HepG2 (cell line): ENCODE results near the gene OR8B3.
"Not testable (repeated sequence)": the region's sequence is repeated elsewhere in the genome, so short reads cannot be mapped to it uniquely, and the experiment has no call there.

Experiments
- CBX1 ChIP-seq: IDR thresholded peaks from one replicate; pipeline ENCODE4 v1.6.1; 2016; ENCODE audit warnings: antibody characterized with exemption, low read depth
- CC2D1A ChIP-seq: sonication (generic); formaldehyde crosslinking; IDR thresholded peaks from 2 replicates; pipeline ENCODE4 v1.8.1; 2023; ENCODE audit warnings: mild to moderate bottlenecking, missing genetic modification reagents
- CREM ChIP-seq, 2 experiments: sonication (generic) in 1 of 2; formaldehyde crosslinking in 1 of 2; IDR thresholded peaks; 2 replicates each; pipeline versions ENCODE4 v1.4.0 to v1.6.1; 2016 to 2020; ENCODE audit warnings: antibody characterized with exemption in 1 of 2, mild to moderate bottlenecking in 1 of 2, missing genetic modification reagents in 1 of 2
- EZH2 ChIP-seq: conservative IDR thresholded peaks from 2 replicates; pipeline ENCODE4 v1.6.1; 2012; ENCODE audit warnings: mild to moderate bottlenecking, low read depth, low read length, moderate library complexity
- HDAC2 ChIP-seq: sonication (generic); formaldehyde crosslinking; IDR thresholded peaks from 2 replicates; pipeline ENCODE4 v1.4.0; 2020; ENCODE audit warnings: missing genetic modification reagents
- KLF13 ChIP-seq: sonication (generic); formaldehyde crosslinking; IDR thresholded peaks from 2 replicates; pipeline ENCODE4 v1.4.0; 2020; ENCODE audit warnings: mild to moderate bottlenecking, missing genetic modification reagents
- MBD4 ChIP-seq: IDR thresholded peaks from 2 replicates; pipeline ENCODE4 v1.6.1; 2012; ENCODE audit warnings: low read length, inconsistent platforms, borderline replicate concordance
- NFRKB ChIP-seq: fragments of 450-650 bp; IDR thresholded peaks from 2 replicates; pipeline ENCODE4 v1.6.1; 2017
- PLSCR1 ChIP-seq: sonication (generic); formaldehyde crosslinking; IDR thresholded peaks from 2 replicates; pipeline ENCODE4 v1.5.0; 2020; ENCODE audit warnings: missing genetic modification reagents, mild to moderate bottlenecking, borderline replicate concordance
- POLR2AphosphoS5 ChIP-seq: IDR thresholded peaks from 2 replicates; pipeline ENCODE4 v1.6.1; 2012; ENCODE audit warnings: low read depth, low read length
- RARA ChIP-seq: IDR thresholded peaks from 2 replicates; pipeline ENCODE4 v1.6.1; 2016; ENCODE audit warnings: missing genetic modification reagents, missing compliant biosample characterization
- TAF1 ChIP-seq: sonication (generic); formaldehyde crosslinking; IDR thresholded peaks from 2 replicates; pipeline ENCODE4 v1.4.0; 2020; ENCODE audit warnings: missing genetic modification reagents
- TCF7 ChIP-seq: sonication (generic); IDR thresholded peaks from 2 replicates; pipeline ENCODE4 v1.6.1; 2016; ENCODE audit warnings: antibody characterized with exemption, low read depth
- ZC3H13 ChIP-seq: sonication (generic); formaldehyde crosslinking; IDR thresholded peaks from 2 replicates; pipeline ENCODE4 v1.8.1; 2023; ENCODE audit warnings: mild to moderate bottlenecking, missing genetic modification reagents, moderate library complexity

- not testable (repeated sequence) for TF ChIP-seq TCF7; CREM (IDR thresholded peaks at IDR 0.05); CREM (CRISPR knock-in tag; IDR thresholded peaks at IDR 0.05); EZH2; POLR2AphosphoS5; MBD4; ZC3H13 (CRISPR knock-in tag); CC2D1A (CRISPR knock-in tag); KLF13 (CRISPR knock-in tag); HDAC2; PLSCR1; NFRKB; CBX1; TAF1 (CRISPR knock-in tag); RARA (CRISPR knock-in tag)
Observed at GRCh38 chr11:124403186-124403585, 4.4 kb upstream of the OR8B3 start.
